Endothelial cell (in vitro differentiated cells): Measurements from ENCODE around the gene EME1. TPM values are rescaled to one million over a fixed set of nuclear protein-coding genes. Genes with fewer than 3 reads are reported as not detected.

Source experiments
- DNase-seq: peaks from one replicate; pipeline ENCODE4 v3.0.0; 2021; ENCODE audit warnings: low spot score
- H3K27ac Mint-ChIP-seq: one replicate; pipeline ENCODE4 v1.8.0; 2021; ENCODE audit warnings: mixed read lengths, inconsistent platforms; ENCODE audit not compliant: unreplicated experiment
- H3K27me3 Mint-ChIP-seq: one replicate; pipeline ENCODE4 v1.8.0; 2021; ENCODE audit warnings: mild to moderate bottlenecking, moderate library complexity, mixed read lengths, inconsistent platforms; ENCODE audit not compliant: unreplicated experiment
- H3K36me3 Mint-ChIP-seq: one replicate; pipeline ENCODE4 v1.8.0; 2021; ENCODE audit warnings: mild to moderate bottlenecking, low read depth, mixed read lengths, inconsistent platforms; ENCODE audit not compliant: unreplicated experiment
- H3K4me1 Mint-ChIP-seq: one replicate; pipeline ENCODE4 v1.8.0; 2021; ENCODE audit warnings: mild to moderate bottlenecking, mixed read lengths, inconsistent platforms; ENCODE audit not compliant: unreplicated experiment
- H3K4me3 Mint-ChIP-seq: one replicate; pipeline ENCODE4 v1.8.0; 2021; ENCODE audit warnings: mild to moderate bottlenecking, mixed read lengths, inconsistent platforms; ENCODE audit not compliant: unreplicated experiment
- H3K9me3 Mint-ChIP-seq: one replicate; pipeline ENCODE4 v1.8.0; 2021; ENCODE audit warnings: mixed read lengths, inconsistent platforms; ENCODE audit not compliant: unreplicated experiment
- total RNA-seq: library from RNA; stranded (reverse); fragmentation: NEBNext Ultra II Directional; extraction: Animal tissue kit (Norgen Biotek cat#: 25700); gene quantifications from one replicate; pipeline ENCODE4 v1.2.1, GENCODE V29; 2021; ENCODE audit not compliant: unreplicated experiment
- TF ChIP-seq, protein P1 (sequence below): fragments of 200-600 bp; sonication (generic); IDR thresholded peaks from one replicate; pipeline ENCODE4 v1.5.0; 2021; ENCODE audit warnings: antibody characterized with exemption; ENCODE audit not compliant: unreplicated experiment

EME1 gene
- total RNA-seq, 1 donor from 2014 or later, result 6.1 TPM

DNA sequence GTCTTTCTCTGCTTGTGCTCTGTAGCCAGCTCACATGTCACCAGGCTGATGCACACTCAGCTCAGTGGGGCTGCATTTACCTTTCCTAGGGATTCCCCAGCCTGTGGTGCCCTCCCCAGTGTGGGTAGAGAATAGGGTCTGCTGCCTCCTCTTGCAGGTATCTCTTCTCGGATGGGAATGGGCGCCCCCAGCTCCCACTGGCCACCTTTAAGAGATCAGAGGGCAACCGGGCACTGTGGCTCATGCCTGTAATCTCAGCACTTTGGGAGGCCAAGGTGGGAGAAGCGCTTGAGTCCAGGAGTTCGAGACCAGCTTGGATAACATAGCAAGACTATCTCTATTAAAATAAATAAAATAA lies 23.8 kb upstream of the EME1 start:
- peaks cover 20% of the 10 kb centered on the region for H3K36me3 Mint-ChIP-seq
- no peaks in the 10 kb centered on the region for H3K9me3 Mint-ChIP-seq
- peaks cover 29% of the 10 kb centered on the region for H3K4me1 Mint-ChIP-seq
- H3K27ac Mint-ChIP-seq, result no peak overlapping the region
- TF ChIP-seq, protein P1, sequence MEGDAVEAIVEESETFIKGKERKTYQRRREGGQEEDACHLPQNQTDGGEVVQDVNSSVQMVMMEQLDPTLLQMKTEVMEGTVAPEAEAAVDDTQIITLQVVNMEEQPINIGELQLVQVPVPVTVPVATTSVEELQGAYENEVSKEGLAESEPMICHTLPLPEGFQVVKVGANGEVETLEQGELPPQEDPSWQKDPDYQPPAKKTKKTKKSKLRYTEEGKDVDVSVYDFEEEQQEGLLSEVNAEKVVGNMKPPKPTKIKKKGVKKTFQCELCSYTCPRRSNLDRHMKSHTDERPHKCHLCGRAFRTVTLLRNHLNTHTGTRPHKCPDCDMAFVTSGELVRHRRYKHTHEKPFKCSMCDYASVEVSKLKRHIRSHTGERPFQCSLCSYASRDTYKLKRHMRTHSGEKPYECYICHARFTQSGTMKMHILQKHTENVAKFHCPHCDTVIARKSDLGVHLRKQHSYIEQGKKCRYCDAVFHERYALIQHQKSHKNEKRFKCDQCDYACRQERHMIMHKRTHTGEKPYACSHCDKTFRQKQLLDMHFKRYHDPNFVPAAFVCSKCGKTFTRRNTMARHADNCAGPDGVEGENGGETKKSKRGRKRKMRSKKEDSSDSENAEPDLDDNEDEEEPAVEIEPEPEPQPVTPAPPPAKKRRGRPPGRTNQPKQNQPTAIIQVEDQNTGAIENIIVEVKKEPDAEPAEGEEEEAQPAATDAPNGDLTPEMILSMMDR, result no peak
- no peak overlapping the region for H3K4me3 Mint-ChIP-seq
- peaks cover 16% of the 10 kb centered on the region for H3K27me3 Mint-ChIP-seq
- no peak for DNase-seq

DNA sequence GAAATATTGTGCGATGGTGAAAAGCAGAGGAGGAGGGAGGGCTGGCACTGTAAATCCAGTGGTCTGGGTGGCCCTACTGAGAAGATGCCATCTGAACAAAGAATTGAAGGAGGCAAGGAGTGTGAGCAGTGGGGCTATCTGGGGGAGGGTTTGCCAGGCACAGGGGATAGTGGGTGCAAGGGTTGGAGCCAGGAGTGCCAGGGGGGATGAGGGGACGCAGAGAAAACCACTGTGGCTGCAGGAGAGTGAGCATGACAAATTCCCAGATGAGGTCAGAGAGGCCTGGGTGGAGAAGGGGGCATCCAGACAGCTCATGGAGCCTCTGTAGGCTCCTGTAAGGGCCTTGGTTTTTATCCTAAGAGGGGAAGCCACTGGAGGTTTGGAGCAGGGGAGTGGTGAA lies 22.3 kb upstream of the EME1 start:
- DNase-seq, result no peak
- H3K36me3 Mint-ChIP-seq, result peaks cover 20% of the 10 kb centered on the region
- H3K27ac Mint-ChIP-seq, result no peak overlapping the region
- TF ChIP-seq, protein P1, result no peak
- H3K4me1 Mint-ChIP-seq, result peaks cover 27% of the 10 kb centered on the region
- H3K27me3 Mint-ChIP-seq, result peaks cover 15% of the 10 kb centered on the region
- H3K9me3 Mint-ChIP-seq, result no peaks in the 10 kb centered on the region
- no peak overlapping the region for H3K4me3 Mint-ChIP-seq

DNA sequence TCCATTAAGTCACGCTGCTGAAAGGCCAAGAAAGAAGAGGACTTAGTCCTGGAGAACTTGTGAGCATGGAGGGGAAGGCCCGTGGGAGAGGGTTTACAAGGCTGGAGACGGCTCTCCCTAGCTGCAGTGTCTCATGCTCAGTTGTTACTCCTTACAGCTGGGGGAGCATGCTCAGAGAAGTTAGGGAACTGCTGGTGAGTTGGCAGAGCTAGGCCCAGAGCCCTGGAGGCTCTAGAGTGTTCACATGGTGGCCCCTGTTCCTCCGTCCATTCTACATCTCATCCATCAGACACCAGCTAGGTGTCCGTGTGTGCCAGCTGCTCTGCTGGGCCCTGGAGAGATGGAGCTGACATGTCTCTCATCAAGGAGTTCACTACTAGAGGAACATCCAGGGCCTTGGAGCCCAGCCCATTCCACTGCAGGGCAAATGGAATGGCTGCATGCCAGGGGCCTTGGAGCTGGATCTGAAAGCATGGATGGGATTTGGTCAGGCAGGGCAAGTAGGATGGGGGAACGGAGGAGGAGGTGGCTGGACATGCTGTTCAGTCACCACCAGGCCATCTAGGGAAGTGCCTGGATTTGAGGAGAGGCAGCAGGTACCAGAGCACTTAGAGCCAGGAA lies 20.8 kb upstream of the EME1 start:
- TF ChIP-seq, protein P1, result no peak
- no peaks in the 10 kb centered on the region for H3K9me3 Mint-ChIP-seq
- H3K36me3 Mint-ChIP-seq, result peaks cover 20% of the 10 kb centered on the region
- peaks cover 21% of the 10 kb centered on the region for H3K4me1 Mint-ChIP-seq
- H3K27me3 Mint-ChIP-seq, result peaks cover 15% of the 10 kb centered on the region
- no peak overlapping the region for H3K27ac Mint-ChIP-seq
- no peak for DNase-seq
- H3K4me3 Mint-ChIP-seq, result no peak overlapping the region

DNA sequence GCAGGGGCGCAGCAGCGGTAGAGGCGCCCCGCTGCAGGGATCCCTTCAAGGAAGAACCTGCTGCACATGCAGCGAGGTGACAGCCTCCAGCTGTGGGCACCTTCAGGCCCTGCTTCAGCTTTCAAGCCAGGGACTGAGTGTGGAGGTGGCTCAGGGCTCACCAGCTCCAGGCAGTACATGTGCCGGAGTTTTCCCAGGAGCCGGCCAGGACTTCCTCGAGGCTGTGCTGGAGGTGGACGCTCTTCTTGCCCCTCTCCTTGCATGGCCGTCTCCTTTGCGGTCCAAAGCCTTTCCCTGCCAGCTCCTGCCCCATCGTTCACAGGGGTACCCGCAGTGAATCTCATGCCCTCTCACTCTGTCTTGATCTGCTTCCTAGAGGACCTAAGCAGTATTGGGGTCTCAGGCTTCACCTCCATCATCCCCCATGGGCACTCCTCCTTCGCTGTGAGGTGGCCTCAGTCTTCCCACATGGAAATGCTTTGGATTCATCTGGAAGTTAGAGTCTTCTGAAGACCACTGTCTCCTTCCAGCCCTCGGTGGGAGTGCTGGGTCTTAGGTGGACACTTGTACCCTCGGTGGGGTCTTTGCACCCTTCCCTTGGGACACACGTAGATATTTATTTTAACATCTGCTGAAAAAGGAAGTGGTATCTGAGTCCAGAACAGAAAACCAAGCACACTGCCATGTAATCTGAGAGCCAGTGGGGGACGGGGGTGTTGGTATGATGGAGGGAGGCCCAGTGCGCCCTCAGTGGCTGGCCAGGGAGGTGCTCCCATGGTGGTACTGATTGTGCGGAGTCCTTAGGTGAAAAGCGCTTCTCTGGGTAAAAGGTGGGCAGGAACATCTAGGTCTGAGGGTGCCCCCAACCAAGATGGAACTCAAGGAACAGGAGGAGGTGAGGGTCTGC lies 20.1 kb upstream of the EME1 start:
- no peak for DNase-seq
- H3K9me3 Mint-ChIP-seq, result no peaks in the 10 kb centered on the region
- TF ChIP-seq, protein P1, result no peak
- H3K4me1 Mint-ChIP-seq, result peaks cover 16% of the 10 kb centered on the region
- H3K27me3 Mint-ChIP-seq, result peaks cover 15% of the 10 kb centered on the region
- H3K4me3 Mint-ChIP-seq, result peak overlapping the region; percentile 53
- H3K36me3 Mint-ChIP-seq, result peaks cover 17% of the 10 kb centered on the region
- H3K27ac Mint-ChIP-seq, result peak overlapping the region; percentile 61
